ENCODE data around the gene GBE1. TPM values are rescaled to one million over a fixed set of nuclear protein-coding genes. Genes with fewer than 3 reads are reported as not detected.
"Not testable (repeated sequence)": the region's sequence is repeated elsewhere in the genome, so short reads cannot be mapped to it uniquely, and the experiment has no call there.

The GBE1 gene
- total and polyA plus RNA-seq, 10 of the 15 experiments (the other 5 are each of a cell fraction or from before 2014, with no cell fraction given): 21.4 to 62.2 (median 41.5) TPM

DNA sequence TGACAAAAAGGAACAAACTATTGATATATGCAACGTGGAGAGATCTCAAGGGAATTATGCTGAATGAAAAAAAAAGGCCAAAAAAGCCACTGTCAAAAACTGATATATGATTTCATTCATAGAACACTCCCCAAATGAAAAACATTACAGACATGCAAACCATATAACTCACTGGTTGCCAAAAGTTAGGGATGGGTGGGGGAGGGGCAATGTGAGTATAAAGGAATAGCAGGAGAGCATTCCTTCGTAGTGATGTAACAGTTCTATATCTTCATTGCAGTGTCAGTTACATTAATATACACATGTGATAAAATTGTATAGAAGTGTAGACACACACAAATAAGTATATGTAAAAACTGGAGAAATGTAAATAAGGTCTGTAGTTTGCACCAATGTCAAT, 12.2 kb downstream of the GBE1 start:
- Histone ChIP-seq H3K4me2 (ENCODE audit: control insufficient read depth, insufficient read depth) (no peak overlapping the region), H3K36me3 (ENCODE audit: control insufficient read depth in 2 of 2, insufficient read depth in 2 of 2, low read length in 1 of 2) (peaks cover 0 to 6% of the 10 kb centered on the region in 2 experiments; a peak in 2 of 4 replicates), H3K27ac (ENCODE audit: control insufficient read depth, insufficient read depth) (no peak overlapping the region), H3K9me3 (replicated peaks; ENCODE audit: control insufficient read depth, insufficient read depth, low read length) (peaks cover 4% of the 10 kb centered on the region), H3K27me3 (replicated peaks in 1 of 2; ENCODE audit: control insufficient read depth in 2 of 2, insufficient read depth in 2 of 2, low read length in 1 of 2) (no peaks in the 10 kb centered on the region), H3K79me2 (ENCODE audit: control insufficient read depth, insufficient read depth, low read length) (peaks cover 9% of the 10 kb centered on the region), H2AFZ (ENCODE audit: control insufficient read depth, low read depth, low read length) (no peak overlapping the region), H4K20me1 (ENCODE audit: control insufficient read depth, insufficient read depth) (no peaks in the 10 kb centered on the region), H3K4me3 (no peak overlapping the region), H3K9ac (ENCODE audit: control insufficient read depth, insufficient read depth, low read length) (no peak overlapping the region), H3K4me1 (ENCODE audit: control insufficient read depth, insufficient read depth, low read length) (no peaks in the 10 kb centered on the region)
- in situ Hi-C loops (cut with MboI) (no loop called here), intact Hi-C loops (cut with micrococcal nuclease; ENCODE audit: unreplicated experiment) (no loop called here)
- WGBS (ENCODE audit: insufficient coverage, insufficient replicate concordance, low lambda C conversion rate, missing lambda C conversion rate): 93% methylated on average over 2 of the region's 2 CpGs
- ATAC-seq (no peak), FAIRE-seq (no peak), DNase-seq (ENCODE audit: low read depth, low spot score) (no peak)
- no TSS peak for BruUV-seq (replicated peaks)
- ChIA-PET SMC1A (ENCODE audit: uncharacterized antibody, unreplicated experiment) (no interaction called here), POLR2A (no interaction called here), RAD21 (ENCODE audit: unreplicated experiment) (no interaction called here), CTCF (no interaction called here)
- TF ChIP-seq HDAC2 (IDR thresholded peaks at IDR 0.05) (no peak), YBX1 (IDR thresholded peaks at IDR 0.05) (no peak)

DNA sequence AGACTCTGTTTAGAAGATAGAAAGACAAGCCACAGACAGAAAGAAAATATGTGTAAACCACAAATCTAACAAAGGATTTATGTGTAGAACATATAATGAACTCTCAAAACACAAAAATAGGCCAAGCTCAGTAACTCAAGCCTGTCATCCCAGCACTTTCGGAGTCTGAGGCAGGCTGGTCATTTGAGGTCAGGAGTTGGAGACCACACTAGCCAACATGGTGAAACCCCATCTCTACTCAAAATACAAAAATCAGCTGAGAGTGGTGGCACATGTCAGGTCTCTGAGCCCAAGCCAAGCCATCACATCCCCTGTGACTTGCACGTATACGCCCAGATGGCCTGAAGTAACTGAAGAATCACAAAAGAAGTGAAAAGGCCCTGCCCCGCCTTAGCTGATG, 14.2 kb downstream of the GBE1 start:
- H3K27me3 ChIP-seq (replicated peaks in 1 of 2; ENCODE audit: control insufficient read depth in 2 of 2, insufficient read depth in 2 of 2, low read length in 1 of 2); intact Hi-C loops (cut with micrococcal nuclease; ENCODE audit: unreplicated experiment); H2AFZ ChIP-seq (ENCODE audit: control insufficient read depth, low read depth, low read length); FAIRE-seq; H3K36me3 ChIP-seq (ENCODE audit: control insufficient read depth in 2 of 2, insufficient read depth in 2 of 2, low read length in 1 of 2); H3K4me3 ChIP-seq; H3K27ac ChIP-seq (ENCODE audit: control insufficient read depth, insufficient read depth); H3K9me3 ChIP-seq (replicated peaks; ENCODE audit: control insufficient read depth, insufficient read depth, low read length); H3K4me1 ChIP-seq (ENCODE audit: control insufficient read depth, insufficient read depth, low read length); in situ Hi-C loops (cut with MboI); BruUV-seq (replicated peaks); H3K9ac ChIP-seq (ENCODE audit: control insufficient read depth, insufficient read depth, low read length); H3K4me2 ChIP-seq (ENCODE audit: control insufficient read depth, insufficient read depth); H4K20me1 ChIP-seq (ENCODE audit: control insufficient read depth, insufficient read depth); H3K79me2 ChIP-seq (ENCODE audit: control insufficient read depth, insufficient read depth, low read length): not testable (repeated sequence)
- ChIA-PET RAD21 (ENCODE audit: unreplicated experiment) (interaction anchor here (0.5 to 1.0 kb wide), 4 partner anchors 9 to 79 kb away, joined by 3 to 6 read pairs (median 4); partner anchors contain the start of gene GBE1), CTCF (interaction anchor here (1.0 to 2.4 kb wide), 5 partner anchors 8 to 165 kb away, joined by 3 to 8 read pairs (median 6); no protein-coding TSS in a partner anchor), SMC1A (ENCODE audit: uncharacterized antibody, unreplicated experiment) (interaction anchor here (1.0 to 4.9 kb wide), 4 partner anchors 9 to 71 kb away, joined by 3 to 18 read pairs (median 4); no protein-coding TSS in a partner anchor), POLR2A (interaction anchor here (0.8 to 1.7 kb wide), 3 partner anchors 14 to 22 kb away, joined by 3 to 4 read pairs (median 3); partner anchors contain the start of gene GBE1)
- DNase-seq (ENCODE audit: low read depth, low spot score): peak; percentile 37
- 92% methylated on average over 4 of the region's 4 CpGs for WGBS (ENCODE audit: insufficient coverage, insufficient replicate concordance, low lambda C conversion rate, missing lambda C conversion rate)
- ATAC-seq: peak; percentile 88
- 0 out of 2 replicates have a peak, but pooled peaks have one; percentile 27 for TF ChIP-seq SMARCA5 (IDR thresholded peaks at IDR 0.05)
- TF ChIP-seq ATF7 (IDR thresholded peaks at IDR 0.05; ENCODE audit: low read depth): peak; percentile 43; the same call in 1 of the 2 replicates
- TF ChIP-seq ZNF592 (IDR thresholded peaks at IDR 0.05): peak; percentile 57; the same call in 1 of the 2 replicates
- TF ChIP-seq EP300 (IDR thresholded peaks at IDR 0.05; ENCODE audit: borderline replicate concordance in 1 of 2, control insufficient read depth in 1 of 2, low read depth in 2 of 2, low read length in 2 of 2): peak in 1 of 2 experiments; percentile 13; a peak in 1 of 4 replicates
- peak; percentile 46; the same call in 1 of the 2 replicates for TF ChIP-seq IKZF1 (conservative IDR thresholded peaks at IDR 0.05)
- peak; percentile 78 for TF ChIP-seq SKIL (IDR thresholded peaks at IDR 0.05; ENCODE audit: low read depth, poor library complexity, severe bottlenecking)
- peak; percentile 69 for TF ChIP-seq RAD51 (IDR thresholded peaks at IDR 0.05)
- TF ChIP-seq IKZF2 (IDR thresholded peaks at IDR 0.05): peak in 1 of 2 experiments; percentile 59; a peak in 1 of 4 replicates
- 0 out of 2 replicates have a peak, but pooled peaks have one; percentile 7 for TF ChIP-seq RUNX3 (IDR thresholded peaks at IDR 0.05; ENCODE audit: low read length)
